ENCODE results near the gene TLE1.

TLE1 gene

DNA sequence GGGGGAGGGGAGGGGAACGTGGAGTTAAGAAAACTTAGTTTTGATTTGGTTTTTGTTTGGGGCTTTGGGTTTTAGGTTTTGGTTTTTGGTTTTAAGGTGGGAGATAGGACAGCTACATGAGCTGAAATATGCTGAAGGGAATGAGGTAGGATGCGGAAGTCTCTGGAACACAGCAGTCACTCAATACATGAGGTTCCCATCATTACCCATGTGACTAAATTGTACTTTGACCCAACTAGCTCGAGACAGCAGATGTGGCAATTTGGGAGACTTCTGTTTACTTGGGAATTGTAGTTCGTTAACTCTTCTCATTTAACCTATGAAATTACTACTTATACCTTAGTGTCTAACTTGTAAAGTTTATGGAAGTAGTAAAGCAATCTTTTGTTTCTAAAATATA is 124.2 kb downstream of the TLE1 start:
- no peaks in the 10 kb centered on the region for H3K27me3 ChIP-seq (ENCODE audit: insufficient read depth, low read depth, severe bottlenecking)
- DNase-seq, result no peak
- H3K4me3 ChIP-seq (ENCODE audit: low read depth, low read length), result no peak overlapping the region
- H3K36me3 ChIP-seq, result no peaks in the 10 kb centered on the region
- H3K27ac ChIP-seq, result no peak overlapping the region
- TF ChIP-seq, protein P1, sequence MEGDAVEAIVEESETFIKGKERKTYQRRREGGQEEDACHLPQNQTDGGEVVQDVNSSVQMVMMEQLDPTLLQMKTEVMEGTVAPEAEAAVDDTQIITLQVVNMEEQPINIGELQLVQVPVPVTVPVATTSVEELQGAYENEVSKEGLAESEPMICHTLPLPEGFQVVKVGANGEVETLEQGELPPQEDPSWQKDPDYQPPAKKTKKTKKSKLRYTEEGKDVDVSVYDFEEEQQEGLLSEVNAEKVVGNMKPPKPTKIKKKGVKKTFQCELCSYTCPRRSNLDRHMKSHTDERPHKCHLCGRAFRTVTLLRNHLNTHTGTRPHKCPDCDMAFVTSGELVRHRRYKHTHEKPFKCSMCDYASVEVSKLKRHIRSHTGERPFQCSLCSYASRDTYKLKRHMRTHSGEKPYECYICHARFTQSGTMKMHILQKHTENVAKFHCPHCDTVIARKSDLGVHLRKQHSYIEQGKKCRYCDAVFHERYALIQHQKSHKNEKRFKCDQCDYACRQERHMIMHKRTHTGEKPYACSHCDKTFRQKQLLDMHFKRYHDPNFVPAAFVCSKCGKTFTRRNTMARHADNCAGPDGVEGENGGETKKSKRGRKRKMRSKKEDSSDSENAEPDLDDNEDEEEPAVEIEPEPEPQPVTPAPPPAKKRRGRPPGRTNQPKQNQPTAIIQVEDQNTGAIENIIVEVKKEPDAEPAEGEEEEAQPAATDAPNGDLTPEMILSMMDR (IDR thresholded peaks at IDR 0.05; ENCODE audit: low read depth, low read length), result no peak
- H3K9me3 ChIP-seq (ENCODE audit: severe bottlenecking), result no peaks in the 10 kb centered on the region

DNA sequence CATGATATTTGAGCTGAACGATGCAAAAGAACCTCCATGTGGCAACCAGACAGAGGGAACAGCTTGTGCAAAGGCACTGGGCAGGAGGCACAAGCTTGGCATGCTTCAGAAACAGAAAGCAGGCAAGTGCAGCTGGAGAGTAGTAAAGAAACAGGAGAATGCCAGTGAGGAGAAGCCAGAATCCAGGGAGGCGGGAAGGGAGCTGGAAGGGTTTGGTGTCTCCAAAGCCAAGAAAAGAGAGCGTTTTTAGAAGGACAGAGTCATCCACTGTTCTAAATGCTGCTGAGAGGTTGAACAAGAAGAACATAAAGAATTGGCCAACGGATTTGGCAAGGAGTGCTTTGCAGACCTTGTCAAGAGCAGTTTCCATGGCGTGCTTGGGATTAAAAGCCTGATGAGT is 124.7 kb downstream of the TLE1 start:
- DNase-seq, result no peak
- no peaks in the 10 kb centered on the region for H3K36me3 ChIP-seq
- TF ChIP-seq, protein P1 (IDR thresholded peaks at IDR 0.05; ENCODE audit: low read depth, low read length), result no peak
- no peaks in the 10 kb centered on the region for H3K27me3 ChIP-seq (ENCODE audit: insufficient read depth, low read depth, severe bottlenecking)
- no peak overlapping the region for H3K27ac ChIP-seq
- H3K4me3 ChIP-seq (ENCODE audit: low read depth, low read length), result no peak overlapping the region
- no peaks in the 10 kb centered on the region for H3K9me3 ChIP-seq (ENCODE audit: severe bottlenecking)

DNA sequence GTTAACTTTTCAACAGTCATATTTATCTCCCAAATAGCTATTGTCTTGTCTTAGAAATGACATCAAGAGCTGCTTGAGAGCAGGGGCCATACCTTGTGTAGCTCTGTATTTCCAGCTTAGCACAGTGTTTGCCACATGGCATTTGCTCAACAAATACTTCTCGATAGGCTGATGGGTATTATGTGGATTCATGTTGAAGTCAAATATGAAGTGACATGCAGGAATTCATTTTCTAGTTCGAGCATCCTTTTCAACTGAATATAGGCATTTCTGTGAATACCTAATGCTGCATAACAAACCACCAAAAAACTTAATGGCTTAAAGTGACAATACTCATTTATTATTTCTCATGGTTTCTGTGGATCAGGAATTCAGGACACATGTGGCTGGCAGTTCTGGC is 125.6 kb downstream of the TLE1 start:
- Histone ChIP-seq H3K27me3 (ENCODE audit: insufficient read depth, low read depth, severe bottlenecking) (no peaks in the 10 kb centered on the region), H3K9me3 (ENCODE audit: severe bottlenecking) (no peaks in the 10 kb centered on the region), H3K36me3 (no peaks in the 10 kb centered on the region), H3K27ac (no peak overlapping the region), H3K4me3 (ENCODE audit: low read depth, low read length) (no peak overlapping the region)
- TF ChIP-seq, protein P1 (IDR thresholded peaks at IDR 0.05; ENCODE audit: low read depth, low read length), result no peak
- DNase-seq, result no peak

DNA sequence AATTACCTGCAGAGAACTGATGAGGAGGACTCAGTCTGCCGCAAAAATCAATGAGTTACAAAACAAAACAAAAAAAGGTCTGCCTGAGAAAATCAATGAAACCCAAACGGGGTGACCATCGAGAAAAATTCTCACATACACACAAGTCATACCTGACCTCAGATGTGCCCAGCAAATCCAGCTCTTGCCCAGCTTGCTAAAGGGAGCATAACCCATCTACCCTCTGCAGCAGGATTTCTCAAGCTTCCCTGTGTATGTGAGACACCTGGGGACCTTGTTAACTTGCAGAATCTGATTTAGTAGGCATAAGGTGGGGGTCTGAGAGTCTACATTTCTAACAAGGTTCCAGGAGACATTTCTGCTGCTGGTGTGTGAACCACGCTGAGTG is 126.3 kb downstream of the TLE1 start:
- Histone ChIP-seq H3K4me3 (ENCODE audit: low read depth, low read length) (no peak overlapping the region), H3K27me3 (ENCODE audit: insufficient read depth, low read depth, severe bottlenecking) (no peaks in the 10 kb centered on the region), H3K27ac (no peak overlapping the region), H3K36me3 (no peaks in the 10 kb centered on the region), H3K9me3 (ENCODE audit: severe bottlenecking) (no peaks in the 10 kb centered on the region)
- no peak for DNase-seq
- TF ChIP-seq, protein P1 (IDR thresholded peaks at IDR 0.05; ENCODE audit: low read depth, low read length), result no peak

DNA sequence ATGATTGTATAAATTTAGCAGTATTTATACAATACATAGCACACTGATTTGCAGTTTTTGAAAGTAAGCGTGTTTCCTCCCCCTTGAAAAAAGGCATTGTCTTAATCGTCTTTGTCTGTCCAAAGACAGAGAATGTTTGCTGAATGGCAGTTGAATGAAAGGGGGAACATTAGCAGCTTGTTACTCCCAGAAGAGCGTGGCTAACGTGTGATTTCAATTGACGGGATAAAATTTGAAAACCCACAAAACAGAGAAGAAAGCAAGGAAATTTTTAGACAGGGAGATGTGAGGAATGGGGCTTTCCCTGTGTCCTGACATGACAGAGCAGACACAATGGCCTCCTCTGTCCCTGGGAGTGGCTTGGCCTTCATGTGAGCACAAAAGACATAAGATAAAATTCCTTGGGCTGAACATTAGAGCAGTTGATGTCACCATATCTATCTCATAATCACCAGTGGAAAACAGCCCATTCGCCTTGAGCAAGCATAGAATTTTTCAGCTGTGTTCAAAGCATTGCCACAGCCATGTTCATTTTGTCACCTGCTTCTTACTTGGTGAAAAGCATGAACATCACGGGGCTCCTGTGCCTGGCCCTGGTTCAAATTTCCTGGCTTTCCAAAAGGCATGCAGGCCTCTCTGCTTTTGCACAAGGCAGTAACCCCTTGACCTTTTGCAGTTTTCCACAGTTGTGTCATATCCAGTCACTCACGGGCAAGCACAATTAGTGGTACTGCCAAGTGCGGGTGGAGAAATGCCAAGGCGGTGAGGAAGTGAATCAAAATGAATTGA is 126.9 kb downstream of the TLE1 start:
- H3K36me3 ChIP-seq, result no peaks in the 10 kb centered on the region
- H3K4me3 ChIP-seq (ENCODE audit: low read depth, low read length), result no peak overlapping the region
- DNase-seq, result no peak
- no peaks in the 10 kb centered on the region for H3K27me3 ChIP-seq (ENCODE audit: insufficient read depth, low read depth, severe bottlenecking)
- H3K27ac ChIP-seq, result no peak overlapping the region
- H3K9me3 ChIP-seq (ENCODE audit: severe bottlenecking), result no peaks in the 10 kb centered on the region
- TF ChIP-seq, protein P1 (IDR thresholded peaks at IDR 0.05; ENCODE audit: low read depth, low read length), result no peak

Data from WERI-Rb-1 (cell line).